IgD-negative memory B cell (primary cell): ENCODE results near the gene WBP11. TPM values are rescaled to one million over a fixed set of nuclear protein-coding genes. Genes with fewer than 3 reads are reported as not detected.
"Not testable (repeated sequence)": the region's sequence is repeated elsewhere in the genome, so short reads cannot be mapped to it uniquely, and the experiment has no call there.

Source experiments
- H3K27ac Mint-ChIP-seq, 3 donors: one replicate each; pipeline ENCODE4 v1.8.0; 2020 to 2022; ENCODE audit warnings: mild to moderate bottlenecking in 3 of 3, mixed read lengths in 3 of 3, moderate library complexity in 1 of 3
- H3K27me3 Mint-ChIP-seq: one replicate; pipeline ENCODE4 v1.8.0; 2021; ENCODE audit warnings: mixed read lengths
- H3K36me3 Mint-ChIP-seq: one replicate; pipeline ENCODE4 v1.8.0; 2020; ENCODE audit warnings: mild to moderate bottlenecking, mixed read lengths
- H3K4me1 Mint-ChIP-seq, 3 donors: one replicate each; pipeline ENCODE4 v1.8.0; 2020 to 2022; ENCODE audit warnings: mixed read lengths in 3 of 3, mild to moderate bottlenecking in 1 of 3
- H3K4me3 Mint-ChIP-seq, 4 donors: one replicate each; pipeline ENCODE4 v1.8.0; 2020 to 2022; ENCODE audit warnings: mild to moderate bottlenecking in 4 of 4, mixed read lengths in 4 of 4, moderate library complexity in 3 of 4
- H3K9me3 Mint-ChIP-seq, 3 donors: one replicate each; pipeline ENCODE4 v1.8.0; 2020 to 2021; ENCODE audit warnings: mixed read lengths in 3 of 3, mild to moderate bottlenecking in 1 of 3
- polyA plus RNA-seq: library from polyadenylated mRNA; unstranded; fragments of 300-500 nt; fragmentation: Illumina TruSeq; gene quantifications from one replicate; pipeline ENCODE4 v1.2.3, GENCODE V29; 2021

The WBP11 gene
- polyA plus RNA-seq, 1 donor from 2014 or later, result 59.3 TPM

GRCh38 chr12:14743061-14743460 is 60.2 kb downstream of the WBP11 start:
- Mint-ChIP-seq H3K36me3 (peaks cover 17% of the 10 kb centered on the region), H3K27me3 (no peaks in the 10 kb centered on the region), H3K9me3 (peaks cover 2 to 4% (median 3%) of the 10 kb centered on the region in 3 donors), H3K27ac (no peak overlapping the region), H3K4me3 (no peak overlapping the region), H3K4me1 (no peaks in the 10 kb centered on the region)

GRCh38 chr12:14741942-14742341 is 61.3 kb downstream of the WBP11 start:
- H3K4me3 Mint-ChIP-seq, result no peak overlapping the region
- H3K36me3 Mint-ChIP-seq, result peaks cover 13% of the 10 kb centered on the region
- no peaks in the 10 kb centered on the region for H3K27me3 Mint-ChIP-seq
- H3K9me3 Mint-ChIP-seq, result peaks cover 0 to 4% (median 2%) of the 10 kb centered on the region in 3 donors
- H3K4me1 Mint-ChIP-seq, result no peaks in the 10 kb centered on the region
- H3K27ac Mint-ChIP-seq, result no peak overlapping the region

DNA sequence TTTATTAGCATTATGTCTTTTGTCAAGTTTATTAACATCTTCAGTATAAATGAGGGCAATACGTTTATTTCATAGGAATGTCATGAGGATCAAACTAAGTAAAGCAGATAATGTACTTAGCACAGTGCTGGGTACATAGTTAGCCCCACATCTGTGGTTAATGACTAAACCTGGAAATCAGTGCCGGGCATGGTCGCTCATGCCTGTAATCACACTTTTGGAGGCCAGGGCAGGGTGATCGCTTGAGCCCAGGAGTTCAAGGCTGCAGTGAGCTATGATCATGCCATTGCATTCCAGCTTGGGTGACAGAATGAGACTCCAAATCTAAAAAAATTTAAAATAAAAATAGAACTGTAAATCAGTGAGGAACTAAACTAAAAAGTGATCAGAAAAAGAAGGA is 62.1 kb downstream of the WBP11 start:
- no peaks in the 10 kb centered on the region for H3K27me3 Mint-ChIP-seq
- no peaks in the 10 kb centered on the region for H3K4me1 Mint-ChIP-seq
- H3K9me3 Mint-ChIP-seq, result peaks cover 0 to 2% (median 0%) of the 10 kb centered on the region in 3 donors
- H3K4me3 Mint-ChIP-seq, result no peak overlapping the region
- H3K27ac Mint-ChIP-seq, result no peak overlapping the region
- H3K36me3 Mint-ChIP-seq, result peaks cover 17% of the 10 kb centered on the region

- not testable (repeated sequence) for H3K9me3 Mint-ChIP-seq, H3K27ac Mint-ChIP-seq, H3K36me3 Mint-ChIP-seq, H3K27me3 Mint-ChIP-seq, H3K4me3 Mint-ChIP-seq, H3K4me1 Mint-ChIP-seq
Observed at GRCh38 chr12:14736441-14736840, 66.8 kb downstream of the WBP11 start.

Other genes with a start within 250 kb of the WBP11 start
- 1.4 TPM for gene PLBD1, start 235.6 kb downstream of the WBP11 start, polyA plus RNA-seq
- 0.85 TPM for gene GUCY2C, start 106.9 kb downstream of the WBP11 start, polyA plus RNA-seq
- 0.70 TPM for gene C12orf60, start 192 bp upstream of the WBP11 start, polyA plus RNA-seq
- not detected for gene SMCO3, start 10.7 kb upstream of the WBP11 start, polyA plus RNA-seq
- gene ART4, start 40.0 kb upstream of the WBP11 start, polyA plus RNA-seq, result not detected
- gene MGP, start 82.4 kb upstream of the WBP11 start, polyA plus RNA-seq, result not detected
- gene ERP27, start 135.1 kb upstream of the WBP11 start, polyA plus RNA-seq, result 1.9 TPM
- 2,289 TPM for gene ARHGDIB, start 158.1 kb upstream of the WBP11 start, polyA plus RNA-seq
- gene PDE6H, start 169.6 kb upstream of the WBP11 start, polyA plus RNA-seq, result not detected